ENCODE results near the gene ARMC3.

GRCh38 chr10:22906767-22907166, 21.1 kb upstream of the ARMC3 start:
- no peak for TF ChIP-seq POLR2A (IDR thresholded peaks at IDR 0.05; ENCODE audit: low read depth)
- no peak for TF ChIP-seq CTCF (IDR thresholded peaks at IDR 0.05)
- TF ChIP-seq POLR2AphosphoS5 (IDR thresholded peaks at IDR 0.05): no peak

All from esophagus muscularis mucosa (tissue), 3 donors.